Measurements from ENCODE around the gene LAT.
"Not testable (repeated sequence)": the region's sequence is repeated elsewhere in the genome, so short reads cannot be mapped to it uniquely, and the experiment has no call there.

The LAT gene, protein sequence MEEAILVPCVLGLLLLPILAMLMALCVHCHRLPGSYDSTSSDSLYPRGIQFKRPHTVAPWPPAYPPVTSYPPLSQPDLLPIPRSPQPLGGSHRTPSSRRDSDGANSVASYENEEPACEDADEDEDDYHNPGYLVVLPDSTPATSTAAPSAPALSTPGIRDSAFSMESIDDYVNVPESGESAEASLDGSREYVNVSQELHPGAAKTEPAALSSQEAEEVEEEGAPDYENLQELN
- 9.4 to 12.5 (median 10.7) reads per million in 4 donors for total RNA-seq

DNA sequence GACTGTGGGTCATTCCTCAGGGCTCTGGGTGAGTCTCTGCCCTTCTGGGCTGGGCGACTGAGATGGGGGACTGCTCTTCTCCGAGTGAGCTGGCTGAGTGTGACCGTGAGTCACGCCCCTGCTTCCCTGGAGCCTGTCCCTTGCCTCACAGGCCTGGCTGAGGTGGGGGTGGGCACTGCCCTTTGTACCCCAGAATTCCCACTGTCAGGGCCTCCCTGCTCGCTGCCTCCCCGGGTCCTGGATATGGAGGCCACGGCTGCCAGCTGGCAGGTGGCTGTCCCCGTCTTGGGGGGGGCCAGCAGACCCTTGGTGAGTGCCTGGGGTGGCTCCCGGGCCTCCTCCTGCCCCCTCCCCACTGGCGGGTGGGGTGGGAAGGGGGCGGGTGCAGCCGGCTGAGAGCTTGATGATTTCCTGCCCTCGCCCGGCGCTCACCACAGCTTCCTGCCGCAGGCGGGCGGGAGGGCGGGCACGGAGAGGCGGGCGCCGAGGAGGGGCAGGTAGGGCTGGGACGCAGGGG lies at the start of gene LAT:
Gene LAT (plus strand): TSS at position 434 of the 517 bp plus-strand sequence. CDS start 366 bp downstream, outside the sequence.
- peak; percentile 63 to 85 (median 73) for DNase-seq

DNA sequence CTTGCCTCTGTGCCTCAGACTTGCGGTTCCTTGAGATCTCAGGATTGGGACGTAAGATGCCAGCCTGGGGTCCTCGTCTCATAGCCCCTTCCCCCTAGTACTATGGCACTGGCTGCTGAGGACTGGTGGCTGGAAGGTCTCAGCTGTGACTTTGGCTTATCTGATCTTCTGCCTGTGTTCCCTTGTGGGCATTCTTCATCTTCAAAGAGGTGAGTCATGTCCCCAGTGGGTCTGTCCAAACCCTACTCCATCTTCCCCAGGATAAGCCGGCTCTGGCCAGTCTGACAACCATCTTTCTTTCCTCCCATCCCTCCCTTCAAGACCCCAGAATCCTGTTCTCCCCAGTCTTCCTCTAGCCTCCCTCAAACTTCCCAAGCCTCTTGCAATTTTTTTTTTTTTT lies 49.5 kb upstream of the LAT start:
- DNase-seq = no peak

- DNase-seq = peak; percentile 61 to 82 (median 77)
Measured at GRCh38 chr16:28935924-28936783, 48.7 kb upstream of the LAT start.

- DNase-seq = no peak
Measured at GRCh38 chr16:28936784-28937155, 48.1 kb upstream of the LAT start.

DNA sequence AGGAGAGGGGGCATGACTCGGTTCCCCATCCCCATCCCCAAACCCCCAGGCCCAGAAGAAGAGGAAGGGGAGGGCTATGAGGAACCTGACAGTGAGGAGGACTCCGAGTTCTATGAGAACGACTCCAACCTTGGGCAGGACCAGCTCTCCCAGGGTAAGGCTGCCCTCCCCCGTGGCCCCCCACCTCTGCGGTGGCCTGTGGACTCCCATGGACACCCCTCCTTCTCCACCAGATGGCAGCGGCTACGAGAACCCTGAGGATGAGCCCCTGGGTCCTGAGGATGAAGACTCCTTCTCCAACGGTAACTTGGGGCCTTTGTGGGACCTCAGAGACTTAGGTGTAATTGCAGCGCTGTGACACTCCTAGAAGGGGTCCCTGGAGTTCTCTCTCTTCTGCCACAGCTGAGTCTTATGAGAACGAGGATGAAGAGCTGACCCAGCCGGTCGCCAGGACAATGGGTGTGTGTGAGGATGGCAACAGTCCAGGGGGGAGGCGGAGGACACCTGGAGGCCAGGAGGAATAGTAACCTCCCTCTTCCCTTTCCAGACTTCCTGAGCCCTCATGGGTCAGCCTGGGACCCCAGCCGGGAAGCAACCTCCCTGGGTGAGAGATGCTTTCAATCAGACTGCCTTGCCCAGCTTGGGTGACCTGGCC lies 47.5 kb upstream of the LAT start:
- DNase-seq = no peak

DNA sequence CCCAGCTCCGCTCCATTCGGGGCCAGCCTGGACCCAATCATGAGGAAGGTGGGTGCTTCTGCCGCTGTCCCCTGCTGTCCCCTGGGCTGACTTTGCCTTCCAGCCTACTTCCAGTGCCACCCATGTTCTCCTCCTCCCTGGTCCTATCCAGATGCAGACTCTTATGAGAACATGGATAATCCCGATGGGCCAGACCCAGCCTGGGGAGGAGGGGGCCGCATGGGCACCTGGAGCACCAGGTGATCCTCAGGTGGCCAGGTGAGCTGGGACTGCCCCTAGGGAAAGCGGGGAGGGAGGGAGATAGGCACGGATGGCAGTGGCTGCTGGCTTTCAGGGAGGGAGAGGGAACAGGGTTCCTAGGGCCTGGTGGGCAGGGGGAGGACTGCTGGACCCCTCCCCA lies 46.1 kb upstream of the LAT start:
- no peak for DNase-seq

- not testable (repeated sequence) for DNase-seq
Measured at GRCh38 chr16:28939825-28940224, 45.0 kb upstream of the LAT start.

GRCh38 chr16:28943281-28943680 lies 41.6 kb upstream of the LAT start:
- DNase-seq = no peak

DNA sequence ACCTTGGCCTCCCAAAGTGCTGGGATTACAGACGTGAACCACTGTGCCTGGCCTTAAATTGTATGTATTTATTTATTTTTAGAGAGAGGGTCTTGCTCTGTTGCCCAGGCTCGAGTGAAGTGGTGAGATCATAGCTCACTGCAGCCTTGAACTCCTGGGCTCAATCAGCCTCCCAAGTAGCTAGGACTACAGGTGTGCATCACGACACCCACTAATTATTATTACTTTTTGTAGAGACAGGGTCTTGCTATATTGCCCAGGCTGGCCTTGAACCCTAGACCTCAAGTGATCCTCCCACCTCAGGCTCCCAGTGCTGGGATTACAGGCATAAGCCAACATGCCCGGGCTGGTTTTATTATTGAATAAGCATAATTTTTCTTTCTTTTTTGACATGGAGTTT lies 38.2 kb upstream of the LAT start:
- no peak for DNase-seq

DNA sequence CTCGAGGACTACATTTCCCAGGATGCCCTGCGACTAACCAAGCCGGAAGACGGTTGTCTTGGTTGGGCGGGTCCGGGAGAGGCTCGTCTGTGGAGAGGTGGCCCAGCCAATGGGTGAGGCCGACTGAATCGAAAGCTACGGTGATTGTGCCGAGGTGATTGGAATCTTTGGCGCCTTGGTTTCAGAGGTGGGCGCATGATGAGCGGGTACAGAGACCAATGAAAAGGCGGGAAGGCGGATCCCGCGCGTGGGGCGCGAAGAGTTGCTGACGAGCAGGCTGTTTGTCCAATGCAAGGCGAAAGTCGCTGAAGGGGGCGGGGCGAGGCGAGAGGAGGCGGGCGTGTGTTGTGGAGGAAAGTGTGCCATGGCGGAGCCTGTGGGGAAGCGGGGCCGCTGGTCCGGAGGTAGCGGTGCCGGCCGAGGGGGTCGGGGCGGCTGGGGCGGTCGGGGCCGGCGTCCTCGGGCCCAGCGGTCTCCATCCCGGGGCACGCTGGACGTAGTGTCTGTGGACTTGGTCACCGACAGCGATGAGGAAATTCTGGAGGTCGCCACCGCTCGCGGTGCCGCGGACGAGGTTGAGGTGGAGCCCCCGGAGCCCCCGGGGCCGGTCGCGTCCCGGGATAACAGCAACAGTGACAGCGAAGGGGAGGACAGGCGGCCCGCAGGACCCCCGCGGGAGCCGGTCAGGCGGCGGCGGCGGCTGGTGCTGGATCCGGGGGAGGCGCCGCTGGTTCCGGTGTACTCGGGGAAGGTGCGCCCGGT lies 34.0 kb upstream of the LAT start, which contains the start of gene NFATC2IP:
Gene NFATC2IP (plus strand): TSS at position 290 of the 762 bp plus-strand sequence. CDS start 75 bp downstream, at position 365.
- peak; percentile 97 to 100 (median 99) for DNase-seq

GRCh38 chr16:28951410-28951943 lies 33.4 kb upstream of the LAT start:
- DNase-seq = no peak

DNA sequence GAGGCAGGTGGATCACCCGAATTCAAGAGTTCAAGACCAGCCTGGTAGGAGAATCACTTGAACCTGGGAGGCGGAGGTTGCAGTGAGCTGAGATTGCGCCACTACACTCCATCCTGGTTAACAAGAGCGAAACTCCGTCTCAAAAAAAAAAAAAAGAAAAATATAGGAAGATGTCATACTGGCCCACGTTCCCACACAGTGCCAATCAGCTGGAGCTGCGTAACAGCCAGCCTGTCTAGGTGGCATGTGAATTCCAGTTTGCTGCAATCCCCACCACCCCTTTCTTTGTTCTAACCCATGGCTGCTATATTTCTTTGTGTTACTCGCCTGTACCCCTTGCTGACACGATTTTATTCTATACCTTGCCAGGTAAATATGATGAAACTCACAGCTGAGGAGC lies 26.6 kb upstream of the LAT start:
- DNase-seq = no peak

DNA sequence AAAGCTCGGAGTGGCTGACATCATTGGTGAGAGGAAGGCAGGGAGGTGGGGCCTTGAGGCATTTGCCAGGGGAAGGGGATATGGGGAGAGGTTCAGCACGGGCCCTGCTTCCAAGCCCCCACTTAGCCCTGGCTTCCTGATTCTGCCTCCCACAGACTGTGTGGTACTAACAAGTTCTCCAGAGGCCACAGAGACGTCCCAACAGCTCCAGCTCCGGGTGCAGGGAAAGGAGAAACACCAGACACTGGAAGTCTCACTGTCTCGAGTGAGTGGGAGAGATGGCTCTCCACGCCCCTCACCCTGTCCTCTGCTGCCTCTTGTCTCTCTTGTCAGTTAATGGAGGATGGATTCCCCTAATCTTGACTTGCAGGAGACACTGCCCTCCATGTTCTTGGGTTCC lies 26.0 kb upstream of the LAT start:
- DNase-seq = no peak

DNA sequence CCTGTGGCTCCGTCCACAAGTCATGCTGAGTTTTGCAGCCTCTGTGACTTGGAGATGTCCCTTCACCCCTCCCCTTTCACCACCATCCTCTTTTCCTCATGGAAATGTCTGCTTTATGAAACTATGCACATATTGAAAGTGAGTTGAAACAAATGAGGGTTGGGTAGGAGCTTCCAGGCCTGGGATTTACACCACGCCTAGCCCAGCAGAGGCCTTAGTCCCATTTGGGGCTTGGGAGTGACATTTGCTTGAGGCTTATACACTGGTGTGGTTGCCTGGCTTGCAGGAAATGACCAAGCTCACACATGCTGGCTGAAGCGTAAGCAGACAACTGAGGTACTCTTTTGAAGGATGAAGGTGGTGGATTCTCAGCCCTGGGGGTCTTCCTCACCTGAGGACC lies 20.8 kb upstream of the LAT start:
- no peak for DNase-seq

- no peak for DNase-seq
Measured at GRCh38 chr16:28964496-28964895, 20.4 kb upstream of the LAT start.

GRCh38 chr16:28967156-28967555 lies 17.7 kb upstream of the LAT start:
- DNase-seq = no peak

GRCh38 chr16:28969696-28970095 lies 15.2 kb upstream of the LAT start:
- DNase-seq = not testable (repeated sequence)

DNA sequence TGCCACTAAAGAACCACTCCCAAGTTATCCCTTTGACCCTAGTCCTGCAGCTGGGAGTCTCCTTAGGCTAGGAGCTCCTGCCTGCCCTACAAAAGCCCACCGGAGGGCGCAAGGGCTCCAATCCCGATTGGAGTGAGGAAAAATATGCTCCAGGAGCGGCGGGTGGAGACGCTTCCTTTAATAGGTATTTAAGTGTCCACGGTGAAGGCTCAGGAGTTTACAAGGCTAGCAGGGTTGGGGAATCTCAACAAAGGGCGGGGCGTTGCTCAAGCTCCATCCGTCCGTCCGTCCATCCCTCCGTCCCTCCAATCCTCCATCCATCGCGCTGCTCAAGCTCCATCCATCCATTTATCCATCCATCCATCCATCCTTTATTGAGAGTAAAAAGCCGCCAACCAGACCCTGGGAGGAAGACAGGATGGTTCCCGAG lies 10.8 kb upstream of the LAT start:
- no peak for DNase-seq

- DNase-seq = peak; percentile 79 to 93 (median 85)
Measured at GRCh38 chr16:28974437-28975157, 10.3 kb upstream of the LAT start, which contains the start of gene SPNS1. SPNS1 (plus strand) TSS chr16:28974778; CDS start chr16:28975152, 374 bp downstream.

DNA sequence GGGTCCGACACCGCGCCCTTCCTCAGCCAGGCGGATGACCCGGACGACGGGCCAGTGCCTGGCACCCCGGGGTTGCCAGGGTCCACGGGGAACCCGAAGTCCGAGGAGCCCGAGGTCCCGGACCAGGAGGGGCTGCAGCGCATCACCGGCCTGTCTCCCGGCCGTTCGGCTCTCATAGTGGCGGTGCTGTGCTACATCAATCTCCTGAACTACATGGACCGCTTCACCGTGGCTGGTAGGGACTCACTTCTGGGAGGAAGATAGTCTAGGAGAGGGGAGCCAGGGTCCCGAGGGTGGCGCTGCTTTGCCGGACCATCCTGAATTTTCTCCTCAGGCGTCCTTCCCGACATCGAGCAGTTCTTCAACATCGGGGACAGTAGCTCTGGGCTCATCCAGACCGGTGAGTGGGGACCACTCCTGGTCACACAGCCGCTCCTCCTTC lies 9.7 kb upstream of the LAT start:
- DNase-seq = no peak
